Uterus (tissue), 4 donors: Measurements from ENCODE around the gene LRRC63. TPM values are rescaled to one million over a fixed set of nuclear protein-coding genes. Genes with fewer than 3 reads are reported as not detected.
A peak's percentile ranks its signal among the peaks of the same experiment; 100 is the strongest.
"Not testable (repeated sequence)": the region's sequence is repeated elsewhere in the genome, so short reads cannot be mapped to it uniquely, and the experiment has no call there.

Source experiments
- DNase-seq, 2 donors: peaks; one replicate each; pipeline ENCODE4 v3.0.0-alpha.2; 2019 to 2020
- H3K27ac ChIP-seq, 2 donors: fragments of 200-600 bp; sonication (generic); 1 replicate in 1 of 2; 2 replicates in 1 of 2; pipeline ENCODE4 v1.5.1; 2016 to 2018
- H3K27me3 ChIP-seq, 2 donors: fragments of 200-600 bp; sonication (generic); one replicate each; pipeline ENCODE4 v1.5.1; 2018 to 2019; ENCODE audit warnings: control low read depth in 1 of 2
- H3K36me3 ChIP-seq, 2 donors: fragments of 200-600 bp; sonication (generic); one replicate each; pipeline ENCODE4 v1.5.1; 2019; ENCODE audit warnings: control low read depth in 1 of 2
- H3K4me1 ChIP-seq, 2 donors: fragments of 200-600 bp; sonication (generic); one replicate each; pipeline ENCODE4 v1.5.1; 2018 to 2019; ENCODE audit warnings: control low read depth in 1 of 2
- H3K4me3 ChIP-seq, 2 donors: fragments of 200-600 bp; sonication (generic); 1 replicate in 1 of 2; 2 replicates in 1 of 2; pipeline ENCODE4 v1.5.1; 2018 to 2019; ENCODE audit warnings: mild to moderate bottlenecking in 1 of 2
- H3K9me3 ChIP-seq, 2 donors: fragments of 200-600 bp; sonication (generic); one replicate each; pipeline ENCODE4 v1.5.1; 2019; ENCODE audit warnings: control low read depth in 1 of 2
- CTCF ChIP-seq, 4 experiments: fragments of 200-600 bp in 2 of 4; fragments of 450-650 bp in 2 of 4; sonication (generic) in 2 of 4; IDR thresholded peaks; one replicate each; pipeline ENCODE4 v1.5.1; 2016 to 2019; ENCODE audit warnings: antibody characterized with exemption in 4 of 4, mild to moderate bottlenecking in 2 of 4, moderate library complexity in 1 of 4
- POLR2A ChIP-seq, 2 donors: fragments of 450-650 bp; IDR thresholded peaks; one replicate each; pipeline ENCODE4 v1.6.1; 2016; ENCODE audit warnings: antibody characterized with exemption in 2 of 2, mild to moderate bottlenecking in 1 of 2, moderate library complexity in 1 of 2
- intact Hi-C: fragments of 100-400 bp; cut with DNase I; formaldehyde crosslinking; loops from one replicate; pipeline ENCODE4 v1.15.1; 2023; ENCODE audit warnings: low total_unique reads
- total RNA-seq, 4 donors: library from RNA; depleted of rRNA in 3 of 4; stranded (reverse); fragments of >200 nt in 3 of 4; gene quantifications; one replicate each; pipeline versions ENCODE4 v1.1.0 to v1.2.4, GENCODE V29; 2014 to 2023
- donor health status: DM: yes; HTN: yes; CAD: no.

The LRRC63 gene
- total RNA-seq, 4 donors from 2014 or later = 1.2 TPM; not detected in 3

GRCh38 chr13:46281779-46282178 lies 70.1 kb downstream of the LRRC63 start:
- intact Hi-C loops = no loop called here
- Histone ChIP-seq H3K36me3 (no peaks in the 10 kb centered on the region), H3K4me3 (no peak overlapping the region), H3K27me3 (no peaks in the 10 kb centered on the region), H3K9me3 (no peaks in the 10 kb centered on the region), H3K4me1 (no peaks in the 10 kb centered on the region), H3K27ac (no peak overlapping the region)
- DNase-seq = no peak
- TF ChIP-seq CTCF (IDR thresholded peaks at IDR 0.05) (no peak), POLR2A (IDR thresholded peaks at IDR 0.05) (no peak)

- H3K27me3 ChIP-seq, DNase-seq, H3K27ac ChIP-seq, H3K9me3 ChIP-seq, H3K4me1 ChIP-seq, intact Hi-C loops, H3K4me3 ChIP-seq, H3K36me3 ChIP-seq: not testable (repeated sequence)
These were observed 72.4 kb downstream of the LRRC63 start for GRCh38 chr13:46283912-46284824.

- Histone ChIP-seq H3K4me3 (no peak overlapping the region), H3K36me3 (no peaks in the 10 kb centered on the region), H3K9me3 (no peaks in the 10 kb centered on the region), H3K4me1 (no peaks in the 10 kb centered on the region), H3K27me3 (no peaks in the 10 kb centered on the region), H3K27ac (no peak overlapping the region)
- TF ChIP-seq POLR2A (IDR thresholded peaks at IDR 0.05) = no peak
- TF ChIP-seq CTCF (IDR thresholded peaks at IDR 0.05) = no peak
- intact Hi-C loops = no loop called here
- no peak for DNase-seq
These were observed 75.2 kb downstream of the LRRC63 start for GRCh38 chr13:46286972-46287371.

GRCh38 chr13:46288570-46289259 lies 77.0 kb downstream of the LRRC63 start:
- TF ChIP-seq POLR2A (IDR thresholded peaks at IDR 0.05) = no peak
- TF ChIP-seq CTCF (IDR thresholded peaks at IDR 0.05) = peak in 2 of 4 experiments; percentile 12 to 21
- DNase-seq = no peak
- H3K4me1 ChIP-seq = no peaks in the 10 kb centered on the region
- intact Hi-C loops = no loop called here
- H3K27ac ChIP-seq = no peak overlapping the region
- H3K9me3 ChIP-seq = no peaks in the 10 kb centered on the region
- H3K4me3 ChIP-seq = no peak overlapping the region
- H3K36me3 ChIP-seq = no peaks in the 10 kb centered on the region
- no peaks in the 10 kb centered on the region for H3K27me3 ChIP-seq

- H3K4me1 ChIP-seq = no peaks in the 10 kb centered on the region
- H3K4me3 ChIP-seq = no peak overlapping the region
- TF ChIP-seq CTCF (IDR thresholded peaks at IDR 0.05) = no peak
- TF ChIP-seq POLR2A (IDR thresholded peaks at IDR 0.05) = no peak
- no peaks in the 10 kb centered on the region for H3K27me3 ChIP-seq
- H3K36me3 ChIP-seq = no peaks in the 10 kb centered on the region
- intact Hi-C loops = no loop called here
- no peak overlapping the region for H3K27ac ChIP-seq
- no peaks in the 10 kb centered on the region for H3K9me3 ChIP-seq
- no peak for DNase-seq
These were observed 77.7 kb downstream of the LRRC63 start for GRCh38 chr13:46289260-46289955.
